HG02970 (cell line): ENCODE results near the gene RBPJL.

Source experiments
- ATAC-seq: cut with Tn5 transposase; IDR thresholded peaks from one replicate; pipeline ENCODE4 v1.9.1; 2021; ENCODE audit warnings: mild to moderate bottlenecking, moderate library complexity, moderate number of reproducible peaks; ENCODE audit not compliant: unreplicated experiment, low FRiP score

RBPJL gene

DNA sequence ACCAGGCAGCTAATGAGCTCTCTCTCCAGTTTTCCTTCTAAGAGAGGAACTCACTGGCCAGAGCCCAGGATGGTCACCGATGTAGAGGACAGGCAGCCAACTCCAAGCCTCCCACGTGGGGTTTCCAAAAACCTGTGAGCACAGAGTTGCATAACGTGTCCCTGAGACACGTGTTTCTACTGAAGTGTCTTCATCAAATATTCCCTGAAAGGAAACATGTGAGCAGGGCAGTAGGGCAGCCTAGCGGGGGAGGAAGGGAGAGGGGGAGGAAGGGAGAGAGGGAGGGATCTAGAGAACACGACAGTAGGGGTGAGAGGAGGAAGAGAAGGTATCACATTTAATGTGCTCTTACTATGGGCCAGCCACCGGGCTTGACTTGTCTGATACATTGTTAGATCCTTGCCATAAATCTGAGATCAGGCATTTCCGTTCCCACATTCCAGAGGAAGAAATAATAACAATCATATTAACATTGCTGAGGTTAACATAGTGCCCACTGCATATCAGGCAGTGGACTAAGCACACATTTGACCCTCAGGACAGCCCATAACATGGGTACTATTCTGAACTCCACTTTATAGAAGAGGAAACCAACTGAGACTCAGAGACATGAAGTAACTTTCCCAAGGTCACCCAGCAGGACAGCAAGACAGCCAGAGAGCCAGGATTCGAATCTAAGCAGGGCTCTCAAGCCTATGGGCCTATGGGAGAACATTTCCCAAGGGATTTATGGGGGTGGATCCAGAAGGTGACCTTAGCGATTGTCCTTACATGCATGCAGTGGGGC is 51.8 kb downstream of the RBPJL start:
- ATAC-seq, result no peak

DNA sequence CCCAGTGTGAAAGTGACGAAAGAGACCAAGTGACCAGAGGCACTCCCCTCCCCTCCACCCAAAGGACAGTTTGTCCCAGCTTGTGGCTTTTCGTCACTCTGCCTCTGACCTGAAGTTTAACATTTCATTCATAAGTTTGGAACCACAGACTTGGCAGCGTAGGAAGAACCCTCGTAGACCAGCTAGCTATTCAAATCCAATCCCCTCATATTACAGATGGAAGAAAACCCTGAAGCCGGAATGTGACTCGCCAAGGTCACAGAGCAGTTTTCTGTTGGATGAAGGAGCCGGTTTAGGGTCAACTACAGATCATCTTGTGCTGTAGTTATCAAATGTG is 52.4 kb downstream of the RBPJL start:
- ATAC-seq, result no peak

GRCh38 chr20:45359406-45360148 is 52.9 kb downstream of the RBPJL start:
- ATAC-seq, result no peak

DNA sequence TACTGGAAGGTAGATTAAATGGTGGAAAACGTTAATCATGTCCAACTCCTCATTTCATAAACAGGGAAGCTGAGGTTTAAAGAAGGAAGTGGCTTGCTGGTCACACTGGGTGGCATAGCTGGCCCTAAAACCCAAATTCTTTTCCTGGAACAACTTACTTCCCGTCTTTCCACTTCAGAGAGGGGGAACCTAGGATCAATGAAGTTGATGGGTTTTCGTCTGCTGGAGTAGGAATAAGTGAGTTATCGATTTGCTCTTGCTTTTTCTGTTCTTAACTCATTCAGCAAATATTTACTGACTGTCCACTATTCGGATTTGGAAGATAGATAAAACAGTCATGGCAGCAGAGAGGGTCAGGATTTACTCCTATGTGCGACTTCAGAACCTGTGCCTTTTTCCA is 55.2 kb downstream of the RBPJL start:
- no peak for ATAC-seq

- ATAC-seq, result peak; percentile 89
Observed at GRCh38 chr20:45362804-45363610, 56.4 kb downstream of the RBPJL start, which contains the start of gene SYS1. SYS1 (plus strand) TSS chr20:45363156; CDS start chr20:45363532, 376 bp downstream.

DNA sequence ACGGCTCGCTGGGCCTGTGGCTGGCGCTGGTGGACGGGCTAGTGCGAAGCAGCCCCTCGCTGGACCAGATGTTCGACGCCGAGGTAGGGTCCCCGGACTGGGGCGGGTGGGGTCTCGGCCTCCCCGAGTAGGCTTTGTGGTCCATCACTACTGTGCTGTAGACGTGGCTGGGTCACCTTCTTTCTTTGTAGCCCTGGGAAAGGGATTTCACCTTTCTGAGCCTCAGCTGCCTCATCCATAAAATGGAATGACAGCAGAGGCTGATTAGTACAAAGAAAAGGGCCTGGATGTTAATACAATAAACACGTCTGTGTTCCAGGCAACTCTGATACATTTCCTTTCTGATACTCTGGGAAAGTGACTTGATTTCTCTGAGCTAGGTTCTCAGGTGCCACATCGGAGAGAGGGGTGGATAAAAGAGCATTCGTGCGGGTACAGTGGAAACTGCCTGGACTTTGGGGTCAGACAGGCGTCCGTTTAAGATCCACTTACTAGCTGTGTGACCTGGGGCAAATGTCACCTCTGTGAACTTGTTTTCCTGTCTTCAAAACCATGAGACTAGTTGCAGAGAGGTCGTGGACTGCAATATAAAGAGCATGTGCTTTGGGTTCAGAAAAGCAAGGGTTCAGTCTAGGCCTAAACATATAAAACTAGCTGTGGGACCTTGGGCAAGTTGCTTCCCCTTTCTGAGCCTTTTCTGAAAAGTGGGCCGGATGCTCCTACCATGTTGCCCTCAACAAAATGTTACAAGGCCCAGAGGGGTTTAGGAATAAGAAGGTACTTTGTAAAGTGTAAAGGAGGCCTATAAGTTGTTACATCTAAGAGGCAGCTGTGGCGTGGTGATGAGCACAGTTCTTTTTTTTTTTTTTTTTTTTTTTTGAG is 57.2 kb downstream of the RBPJL start:
- ATAC-seq, result no peak

- ATAC-seq, result no peak
Observed at GRCh38 chr20:45365444-45365970, 58.9 kb downstream of the RBPJL start.

DNA sequence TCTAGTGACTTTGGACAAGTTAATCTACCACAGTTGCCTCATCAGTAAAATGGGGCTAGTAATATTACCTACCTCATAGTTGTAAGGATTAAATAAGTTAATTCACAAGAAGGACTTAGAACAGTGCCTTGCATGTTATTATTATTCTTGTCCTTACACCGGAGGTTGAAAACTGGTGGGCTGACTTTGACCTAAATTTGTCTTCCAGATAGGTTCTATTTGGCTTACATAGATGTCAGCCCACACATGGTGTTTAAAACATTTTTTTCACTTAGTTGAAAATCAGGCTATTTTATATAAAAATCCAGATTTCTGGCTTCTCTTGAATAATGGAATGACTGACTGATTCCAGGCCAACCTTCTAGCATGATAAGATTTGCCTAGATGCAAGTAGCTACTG is 59.6 kb downstream of the RBPJL start:
- ATAC-seq, result no peak

GRCh38 chr20:45366631-45367030 is 60.0 kb downstream of the RBPJL start:
- ATAC-seq, result no peak

GRCh38 chr20:45367126-45367525 is 60.5 kb downstream of the RBPJL start:
- no peak for ATAC-seq
